Effector memory CD4-positive, alpha-beta T cell (primary cell): Measurements from ENCODE around the gene TRAF3IP3.
A peak's percentile ranks its signal among the peaks of the same experiment; 100 is the strongest.
"Not testable (repeated sequence)": the region's sequence is repeated elsewhere in the genome, so short reads cannot be mapped to it uniquely, and the experiment has no call there.

ENCODE experiments used
- DNase-seq, 3 donors: peaks; one replicate each; pipeline ENCODE4 v3.0.0-alpha.2; 2020
- H3K27ac ChIP-seq: 2 replicates; pipeline ENCODE4 v1.7.0; 2013; ENCODE audit warnings: mild to moderate bottlenecking, low read length, moderate library complexity; ENCODE audit not compliant: insufficient read depth, poor library complexity, severe bottlenecking
- H3K27me3 ChIP-seq: replicated peaks from 2 replicates; pipeline ENCODE4 v1.7.0; 2013; ENCODE audit warnings: mild to moderate bottlenecking, low read length; ENCODE audit not compliant: insufficient read depth, control insufficient read depth, poor library complexity, severe bottlenecking
- H3K36me3 ChIP-seq: 2 replicates; pipeline ENCODE4 v1.7.0; 2013; ENCODE audit warnings: mild to moderate bottlenecking, low read length, moderate library complexity; ENCODE audit not compliant: control insufficient read depth, insufficient read depth
- H3K4me1 ChIP-seq: 2 replicates; pipeline ENCODE4 v1.7.0; 2013; ENCODE audit warnings: low read length, mild to moderate bottlenecking; ENCODE audit not compliant: control insufficient read depth, insufficient read depth, poor library complexity, severe bottlenecking
- H3K4me3 ChIP-seq: 2 replicates; pipeline ENCODE4 v1.7.0; 2013; ENCODE audit warnings: low read length, low read depth, mild to moderate bottlenecking; ENCODE audit not compliant: insufficient read depth, poor library complexity, severe bottlenecking
- H3K9me3 ChIP-seq: 2 replicates; pipeline ENCODE4 v1.7.0; 2013; ENCODE audit warnings: mild to moderate bottlenecking, low read length, moderate library complexity; ENCODE audit not compliant: control insufficient read depth

The TRAF3IP3 gene

GRCh38 chr1:209790286-209791193, 34.7 kb downstream of the TRAF3IP3 start:
- H3K9me3 ChIP-seq, result no peaks in the 10 kb centered on the region
- H3K27me3 ChIP-seq, result no peaks in the 10 kb centered on the region
- H3K4me3 ChIP-seq, result no peak overlapping the region
- H3K4me1 ChIP-seq, result no peaks in the 10 kb centered on the region
- no peak overlapping the region for H3K27ac ChIP-seq
- H3K36me3 ChIP-seq, result no peaks in the 10 kb centered on the region
- DNase-seq, result no peak

- Histone ChIP-seq H3K27me3 (no peaks in the 10 kb centered on the region), H3K27ac (no peak overlapping the region), H3K4me3 (no peak overlapping the region), H3K4me1 (no peaks in the 10 kb centered on the region), H3K9me3 (no peaks in the 10 kb centered on the region), H3K36me3 (no peaks in the 10 kb centered on the region)
- no peak for DNase-seq
These were observed 36.1 kb downstream of the TRAF3IP3 start for GRCh38 chr1:209791920-209792319.

DNA sequence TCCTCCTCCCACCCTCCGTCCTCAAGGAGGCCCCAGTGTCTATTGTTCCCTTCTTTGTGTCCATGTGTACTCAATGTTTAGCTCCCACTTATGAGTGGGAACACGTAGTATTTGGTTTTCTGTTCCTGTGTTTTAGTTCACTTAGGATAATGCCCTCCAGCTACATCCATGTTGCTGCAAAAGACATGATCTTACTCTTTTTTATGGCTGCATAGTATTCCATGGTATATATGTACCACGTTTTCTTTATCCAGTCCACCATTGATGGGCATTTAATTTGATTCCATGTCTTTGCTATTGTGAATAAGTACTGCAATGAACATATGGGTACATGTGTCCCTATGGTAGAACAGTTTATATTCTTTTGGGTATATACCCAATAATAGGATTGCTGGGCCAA, 37.9 kb downstream of the TRAF3IP3 start:
- H3K27me3 ChIP-seq, H3K4me3 ChIP-seq: not testable (repeated sequence)

GRCh38 chr1:209797978-209798639, 42.3 kb downstream of the TRAF3IP3 start:
- Histone ChIP-seq H3K36me3 (no peaks in the 10 kb centered on the region), H3K9me3 (no peaks in the 10 kb centered on the region), H3K27me3 (no peaks in the 10 kb centered on the region), H3K4me1 (no peaks in the 10 kb centered on the region), H3K4me3 (no peak overlapping the region), H3K27ac (no peak overlapping the region)
- DNase-seq, result no peak

More for the DNA sequence above, 37.9 kb downstream of the TRAF3IP3 start:
- H3K4me1 ChIP-seq, H3K36me3 ChIP-seq, H3K27ac ChIP-seq, DNase-seq, H3K9me3 ChIP-seq: not testable (repeated sequence)

DNA sequence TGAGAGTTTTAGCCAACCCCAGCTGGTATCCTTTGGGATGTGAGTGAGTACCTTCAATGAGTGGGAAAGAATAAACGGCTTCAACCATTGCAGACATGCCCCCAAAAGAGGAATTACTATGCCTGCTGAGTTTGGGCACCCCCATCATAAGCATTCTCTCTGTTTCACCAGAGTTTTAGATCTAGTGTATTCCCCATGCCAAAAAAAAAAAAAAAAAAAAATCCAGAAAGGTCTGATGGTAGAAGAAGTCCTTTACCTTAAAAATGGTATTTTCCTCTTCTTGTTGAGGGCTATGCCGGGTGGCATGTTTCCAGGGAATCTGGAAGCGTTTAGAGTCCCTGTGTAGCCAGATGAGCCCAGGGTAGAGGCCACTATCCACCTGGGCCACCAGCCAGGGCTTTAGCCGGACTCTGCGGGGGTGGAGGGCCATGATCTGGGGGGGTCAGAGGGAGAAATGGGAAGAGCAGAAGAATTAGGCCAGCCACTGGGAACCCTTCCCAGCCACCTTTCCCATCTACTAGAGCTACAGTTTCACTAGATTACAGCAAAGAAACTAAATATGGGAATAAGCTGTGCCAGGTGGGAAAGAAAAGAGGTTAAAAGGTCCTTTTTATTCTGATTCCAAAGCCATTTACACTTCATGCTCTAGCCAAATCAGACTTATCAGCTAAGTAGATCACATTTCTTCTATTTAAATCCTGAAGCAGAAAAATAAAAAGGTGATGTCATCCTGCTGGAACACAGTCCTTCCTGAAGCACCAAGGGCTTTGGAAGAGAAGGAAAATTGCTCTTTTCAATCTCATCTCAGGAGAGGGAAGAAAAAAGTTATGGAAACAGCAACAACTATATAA, 45.4 kb downstream of the TRAF3IP3 start:
- Histone ChIP-seq H3K36me3 (no peaks in the 10 kb centered on the region), H3K27ac (no peak overlapping the region), H3K4me1 (peaks cover 9% of the 10 kb centered on the region), H3K27me3 (no peaks in the 10 kb centered on the region), H3K9me3 (no peaks in the 10 kb centered on the region), H3K4me3 (no peak overlapping the region)
- no peak for DNase-seq

- no peak for DNase-seq
- no peak overlapping the region for H3K4me3 ChIP-seq
- H3K36me3 ChIP-seq, result no peaks in the 10 kb centered on the region
- no peaks in the 10 kb centered on the region for H3K9me3 ChIP-seq
- peaks cover 11% of the 10 kb centered on the region for H3K4me1 ChIP-seq
- no peak overlapping the region for H3K27ac ChIP-seq
- H3K27me3 ChIP-seq, result no peaks in the 10 kb centered on the region
These were observed 46.4 kb downstream of the TRAF3IP3 start for GRCh38 chr1:209802117-209802779.

GRCh38 chr1:209802780-209803152, 46.9 kb downstream of the TRAF3IP3 start:
- Histone ChIP-seq H3K36me3 (no peaks in the 10 kb centered on the region), H3K9me3 (no peaks in the 10 kb centered on the region), H3K27me3 (no peaks in the 10 kb centered on the region), H3K4me1 (peaks cover 11% of the 10 kb centered on the region), H3K27ac (no peak overlapping the region), H3K4me3 (no peak overlapping the region)
- DNase-seq, result no peak

DNA sequence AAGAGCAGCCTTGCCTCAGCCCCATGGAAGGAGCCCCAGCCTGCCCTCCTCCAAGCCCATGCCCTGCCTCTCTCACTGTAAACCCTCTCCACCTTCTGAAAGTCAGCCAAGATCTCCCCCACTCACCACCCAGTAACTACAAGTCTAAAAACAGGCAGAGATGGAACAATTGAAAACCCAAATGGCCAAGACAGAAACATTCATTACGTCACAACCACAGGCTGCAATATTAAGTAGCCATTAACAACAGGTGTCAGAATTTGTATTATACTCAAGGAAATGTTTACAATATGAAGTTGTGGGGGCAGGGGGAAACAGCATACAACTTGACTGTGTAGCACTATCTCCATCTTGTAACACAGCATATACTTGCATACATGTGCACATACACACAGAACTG, 47.7 kb downstream of the TRAF3IP3 start:
- H3K27ac ChIP-seq, result no peak overlapping the region
- H3K4me1 ChIP-seq, result peaks cover 11% of the 10 kb centered on the region
- DNase-seq, result no peak
- H3K9me3 ChIP-seq, result no peaks in the 10 kb centered on the region
- no peaks in the 10 kb centered on the region for H3K36me3 ChIP-seq
- no peaks in the 10 kb centered on the region for H3K27me3 ChIP-seq
- no peak overlapping the region for H3K4me3 ChIP-seq

DNA sequence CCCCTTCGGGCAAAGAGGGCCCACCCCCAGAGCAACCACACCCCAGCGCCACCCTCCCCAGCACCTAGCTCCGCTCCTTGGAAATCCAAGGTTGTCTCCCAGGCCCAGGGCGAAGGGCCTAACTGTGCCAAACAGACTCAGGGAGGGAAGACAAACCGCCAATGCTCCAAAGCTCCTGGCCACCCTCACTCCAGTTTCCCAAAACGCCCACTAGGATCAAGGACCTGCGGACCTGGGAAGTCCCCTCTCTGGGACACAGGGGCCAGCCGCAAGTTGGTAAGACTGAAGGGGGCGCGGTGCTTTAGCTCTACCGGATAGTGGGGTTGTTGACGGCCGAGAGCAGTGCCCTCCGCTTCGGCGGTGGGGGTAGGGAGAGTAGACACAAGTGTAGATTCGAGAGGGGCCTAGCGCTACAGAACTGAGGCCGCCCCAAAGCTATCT, 49.5 kb downstream of the TRAF3IP3 start:
- Histone ChIP-seq H3K27ac (no peak overlapping the region), H3K36me3 (no peaks in the 10 kb centered on the region), H3K4me1 (peaks cover 11% of the 10 kb centered on the region), H3K4me3 (peak overlapping the region; percentile 48), H3K9me3 (no peaks in the 10 kb centered on the region), H3K27me3 (no peaks in the 10 kb centered on the region)
- no peak for DNase-seq
